ENCODE data around the gene UFD1.
"Not testable (repeated sequence)": the region's sequence is repeated elsewhere in the genome, so short reads cannot be mapped to it uniquely, and the experiment has no call there.

The UFD1 gene

GRCh38 chr22:19447330-19448075 lies 31.5 kb downstream of the UFD1 start, which contains the start of gene C22orf39:
TSS of gene C22orf39 (minus strand) at chr22:19447711. CDS start at chr22:19447688, 23 bp downstream.
- DNase-seq (ENCODE audit: low spot score): peak; percentile 93

DNA sequence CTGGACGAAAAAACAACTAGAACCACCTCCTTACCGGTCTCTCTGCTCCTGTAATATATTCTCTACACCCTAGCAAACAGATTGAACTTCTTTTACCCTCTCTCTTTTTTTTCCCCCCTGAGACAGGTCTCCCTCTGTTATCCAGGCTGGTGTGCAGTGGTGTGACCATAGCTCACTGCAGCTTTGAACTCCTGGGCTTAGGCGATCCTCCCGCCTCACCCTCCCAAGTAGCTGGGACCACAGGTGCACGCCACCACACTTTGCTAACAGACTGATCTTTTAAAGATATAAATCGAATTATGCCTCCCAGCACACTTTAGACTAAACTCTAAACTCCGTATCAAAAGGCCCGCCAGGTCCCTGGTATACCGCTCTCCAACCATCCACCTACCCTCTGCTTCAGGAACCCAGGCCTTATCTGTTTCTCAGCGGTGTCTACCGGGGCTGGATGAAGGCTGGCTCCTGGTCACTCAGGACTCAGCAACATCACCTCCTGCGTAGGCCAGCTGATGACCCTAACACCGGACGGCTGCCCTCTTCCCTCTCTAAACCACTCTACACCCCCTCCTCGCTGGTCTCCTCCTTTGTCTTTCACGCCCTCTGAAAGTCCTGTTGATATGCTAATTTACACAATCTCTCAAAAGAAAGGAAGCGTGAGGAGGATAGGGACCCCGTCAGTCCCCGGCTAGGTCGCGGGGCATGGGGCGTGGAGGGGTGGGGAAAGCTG lies 32.2 kb downstream of the UFD1 start:
- peak; percentile 30 for DNase-seq (ENCODE audit: low spot score)

DNA sequence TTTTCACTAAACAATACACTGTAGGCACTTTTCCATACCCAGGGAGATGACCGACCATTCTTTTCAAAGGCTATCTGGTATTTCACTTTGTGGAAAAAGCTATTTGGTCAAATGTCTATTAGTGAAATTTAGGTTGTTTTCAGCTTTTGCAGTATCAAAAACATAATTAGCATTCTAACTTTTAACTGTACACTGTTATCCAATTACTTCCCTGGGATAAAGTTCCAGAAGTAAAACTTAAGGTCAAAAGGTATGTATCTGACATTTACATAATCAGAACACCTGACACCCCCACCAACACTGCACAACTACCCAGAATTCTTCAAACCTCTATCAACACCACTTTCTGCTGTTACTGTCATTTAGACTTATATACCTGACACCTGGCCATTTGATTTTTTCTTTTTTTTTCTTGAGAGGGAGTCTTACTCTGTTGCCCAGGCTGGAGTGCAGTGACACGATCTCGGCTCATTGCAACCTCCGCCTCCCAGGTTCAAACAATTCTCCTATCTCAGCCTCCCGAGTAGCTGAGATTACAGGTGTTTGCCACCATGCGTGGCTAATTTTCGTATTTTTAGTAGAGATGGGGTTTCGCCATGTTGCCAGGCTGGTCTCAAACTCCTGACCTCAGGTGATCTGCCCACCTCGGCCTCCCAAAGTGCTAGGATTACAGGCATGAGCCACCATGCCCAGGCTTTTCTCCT lies 33.6 kb downstream of the UFD1 start:
- DNase-seq (ENCODE audit: low spot score): not testable (repeated sequence)

- no peak for DNase-seq (ENCODE audit: low spot score)
Measured at GRCh38 chr22:19443544-19444211, 35.3 kb downstream of the UFD1 start.

- no peak for DNase-seq (ENCODE audit: low spot score)
Measured at GRCh38 chr22:19442166-19442565, 36.8 kb downstream of the UFD1 start.

DNA sequence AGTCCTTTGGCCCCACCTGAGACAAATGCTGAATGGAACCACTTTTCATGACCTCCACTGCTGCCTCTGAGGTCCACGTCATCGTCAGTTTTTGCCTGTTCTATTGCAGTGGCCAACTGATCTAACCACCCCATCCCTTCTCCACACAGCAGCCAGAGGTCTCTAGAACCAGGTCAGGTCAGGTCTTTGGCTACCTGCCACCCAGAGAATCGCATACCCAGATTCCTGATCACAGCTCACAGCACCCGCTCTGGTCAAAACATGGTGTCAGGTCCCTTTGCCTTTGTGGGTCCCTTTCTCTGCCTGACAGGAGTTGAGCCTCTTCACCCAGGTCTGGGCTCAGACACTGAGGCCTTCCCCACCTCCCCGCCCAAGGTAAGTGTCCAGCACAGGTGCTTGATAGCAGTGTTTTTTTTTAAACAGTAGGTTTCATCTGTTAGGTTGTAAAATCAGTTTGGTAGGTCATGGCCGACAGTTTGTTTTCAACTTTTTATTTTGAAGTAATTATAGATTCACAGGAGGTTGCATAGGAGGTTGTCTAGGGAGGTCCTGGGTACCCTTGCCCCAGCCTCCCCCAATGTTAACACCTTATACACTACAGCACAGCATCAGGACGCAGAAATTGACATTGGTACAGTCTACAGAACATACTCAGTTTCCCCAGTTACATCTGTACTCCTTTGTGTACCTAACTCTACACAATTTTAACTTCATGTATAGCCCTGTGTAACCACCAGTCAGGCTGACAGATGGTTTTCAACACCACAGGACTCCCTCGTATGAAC lies 38.4 kb downstream of the UFD1 start:
- DNase-seq (ENCODE audit: low spot score): no peak

GRCh38 chr22:19438298-19438697 lies 40.7 kb downstream of the UFD1 start:
- DNase-seq (ENCODE audit: low spot score): no peak

GRCh38 chr22:19436444-19437161 lies 42.4 kb downstream of the UFD1 start:
- DNase-seq (ENCODE audit: low spot score): not testable (repeated sequence)

- DNase-seq (ENCODE audit: low spot score): no peak
Measured at GRCh38 chr22:19434829-19435580, 44.0 kb downstream of the UFD1 start.

GRCh38 chr22:19434401-19434800 lies 44.6 kb downstream of the UFD1 start:
- no peak for DNase-seq (ENCODE audit: low spot score)

DNA sequence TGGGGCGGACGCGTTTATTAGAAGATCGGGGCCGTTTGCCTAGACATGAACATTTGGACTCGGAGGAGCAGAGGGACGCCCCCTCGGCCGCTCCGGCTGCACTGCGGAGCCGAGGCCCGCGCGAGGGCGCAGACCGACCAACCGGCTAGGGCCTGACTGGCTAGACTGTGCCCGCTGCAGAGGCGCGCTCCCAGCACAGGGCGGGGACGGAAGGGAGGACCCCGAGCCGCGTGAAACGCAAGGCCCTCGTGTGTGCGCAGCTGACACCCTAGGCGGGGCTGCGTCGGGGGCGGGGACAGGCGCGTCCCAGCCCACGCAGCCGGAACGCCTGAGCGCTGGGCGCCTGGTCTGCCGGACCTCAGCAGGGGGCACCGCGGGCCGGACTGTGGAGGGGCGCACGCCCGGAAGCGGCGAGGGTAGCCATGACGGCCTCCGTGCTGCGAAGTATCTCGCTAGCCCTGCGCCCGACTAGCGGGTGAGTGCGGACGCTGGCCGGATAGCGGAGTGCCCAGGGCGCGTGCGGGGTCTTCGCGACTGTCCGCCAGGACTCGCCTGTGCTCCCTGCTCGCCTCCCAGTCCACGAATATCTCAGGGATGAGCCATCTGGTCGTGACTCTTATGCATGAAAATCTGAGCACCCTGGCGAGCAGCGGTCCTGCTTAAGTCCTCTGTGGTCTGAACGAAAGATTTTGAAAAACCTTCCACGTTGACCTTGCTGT lies 46.7 kb downstream of the UFD1 start, which contains the start of gene MRPL40:
Gene MRPL40, plus strand, starts transcription at position 413 of the 719 bp plus-strand sequence. Its CDS starts 10 bp downstream, at position 423.
- peak; percentile 93 for DNase-seq (ENCODE audit: low spot score)

GRCh38 chr22:19431649-19432132 lies 47.3 kb downstream of the UFD1 start, which contains the start of gene HIRA:
TSS of gene HIRA (minus strand) at chr22:19431733. CDS start at chr22:19431476, 257 bp downstream.
- DNase-seq (ENCODE audit: low spot score): peak; percentile 77

GRCh38 chr22:19430890-19431541 lies 48.0 kb downstream of the UFD1 start:
- peak; percentile 58 for DNase-seq (ENCODE audit: low spot score)

GRCh38 chr22:19429950-19430889 lies 48.8 kb downstream of the UFD1 start:
- peak; percentile 72 for DNase-seq (ENCODE audit: low spot score)

- no peak for DNase-seq (ENCODE audit: low spot score)
Measured at GRCh38 chr22:19424186-19424500, 54.9 kb downstream of the UFD1 start.

- no peak for DNase-seq (ENCODE audit: low spot score)
Measured at GRCh38 chr22:19422440-19423301, 56.3 kb downstream of the UFD1 start.

All from RKO (cell line).